NCI-H146 treated with DMSO at 0.1 percent for 48 hours (cell line): ENCODE data around the gene PDE6D.

Experiments used
- DNase-seq: peaks from one replicate; lab custom pipeline; 2025; ENCODE audit not compliant: unreplicated experiment; lab: John Stamatoyannopoulos, UW

The PDE6D gene

DNA sequence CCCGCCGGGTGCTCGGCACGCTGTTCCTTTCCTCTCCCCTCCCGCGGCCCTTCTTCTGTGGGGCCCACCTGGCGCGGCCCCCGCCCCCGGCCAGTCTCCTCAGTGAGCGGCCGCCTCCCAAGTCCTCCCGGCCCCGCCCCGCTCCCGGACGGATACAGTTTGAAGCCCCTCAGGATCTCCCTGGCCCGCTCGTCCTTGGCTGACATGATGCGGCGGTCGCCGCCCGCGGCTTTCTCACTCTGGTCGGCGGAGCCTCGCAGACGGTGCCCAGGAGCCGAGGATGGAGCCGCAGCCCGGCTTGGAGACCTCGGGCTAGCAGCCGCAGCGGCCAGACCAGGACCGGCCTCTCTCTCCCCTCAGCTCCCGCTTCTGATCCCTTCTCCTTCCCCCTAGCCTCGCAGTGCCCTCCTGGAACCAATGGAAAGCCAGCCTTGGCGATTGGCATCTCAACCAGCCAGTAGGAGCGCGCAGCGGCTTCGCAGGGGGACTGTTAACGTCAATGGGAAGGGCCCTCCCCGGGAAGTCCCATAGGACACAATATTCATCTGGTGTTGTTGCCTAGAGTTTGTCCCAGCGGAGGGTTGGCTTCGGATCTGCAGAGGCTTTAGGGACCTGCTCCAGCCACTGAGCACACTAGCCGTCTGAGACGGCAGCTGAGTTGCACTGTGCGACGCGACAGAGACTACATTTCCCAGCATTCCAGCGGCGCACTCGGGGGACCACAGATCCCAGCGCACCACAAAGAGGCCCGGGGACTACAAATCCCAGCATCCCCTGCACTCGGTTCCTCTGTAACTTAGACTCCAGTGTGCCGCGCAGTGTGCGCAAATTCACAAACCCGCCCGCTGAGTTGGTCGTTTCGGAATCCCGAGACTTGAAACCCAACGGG is at the start of gene PDE6D:
PDE6D (minus strand) TSS at position 374 of the 889 bp plus-strand sequence; CDS start at position 206, 168 bp downstream.
- peak; percentile 87 for DNase-seq

DNA sequence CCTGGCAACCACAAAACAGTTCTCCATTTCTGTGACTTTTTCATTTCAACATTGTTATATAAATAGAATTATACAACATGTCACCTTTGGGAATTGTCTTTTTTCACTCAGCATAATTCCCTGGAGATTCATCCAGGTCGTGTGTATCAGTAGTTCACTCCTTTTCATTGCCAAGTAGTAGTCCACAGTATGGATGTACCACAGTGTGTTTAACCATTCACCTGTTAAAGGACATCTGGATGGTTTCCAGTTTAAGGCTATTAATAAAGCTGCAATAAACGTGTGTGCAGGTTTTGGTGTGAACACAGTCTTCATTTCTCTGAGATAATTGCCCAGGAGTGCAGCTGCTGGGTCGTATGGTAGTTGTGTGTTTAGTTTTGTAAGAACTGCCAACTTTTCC is 40.8 kb upstream of the PDE6D start:
- no peak for DNase-seq

DNA sequence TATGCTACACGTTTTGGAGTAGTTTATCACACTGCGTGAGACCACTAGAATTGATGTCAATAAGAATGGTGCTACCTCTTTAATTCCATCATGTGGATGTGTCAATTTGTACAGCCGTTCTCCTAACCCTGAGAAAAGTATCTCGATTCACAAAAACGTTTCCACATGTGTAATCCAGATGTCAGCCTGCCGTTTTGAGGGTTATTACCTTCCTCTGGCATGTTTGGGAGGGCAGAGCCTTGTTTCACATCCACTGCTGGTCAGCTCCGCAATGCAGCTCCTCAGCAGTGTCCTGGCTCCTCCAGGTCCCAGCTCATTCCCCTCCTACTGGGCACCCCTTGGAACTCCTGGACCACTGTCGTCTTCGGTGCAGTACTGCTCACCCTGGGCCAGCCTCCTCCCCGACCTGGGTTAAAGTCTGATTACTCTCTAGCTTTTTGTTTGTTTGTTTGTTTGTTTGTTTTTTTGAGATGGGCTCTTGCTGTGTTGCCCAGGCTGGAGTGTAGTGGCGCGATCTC is 39.8 kb upstream of the PDE6D start:
- no peak for DNase-seq

DNA sequence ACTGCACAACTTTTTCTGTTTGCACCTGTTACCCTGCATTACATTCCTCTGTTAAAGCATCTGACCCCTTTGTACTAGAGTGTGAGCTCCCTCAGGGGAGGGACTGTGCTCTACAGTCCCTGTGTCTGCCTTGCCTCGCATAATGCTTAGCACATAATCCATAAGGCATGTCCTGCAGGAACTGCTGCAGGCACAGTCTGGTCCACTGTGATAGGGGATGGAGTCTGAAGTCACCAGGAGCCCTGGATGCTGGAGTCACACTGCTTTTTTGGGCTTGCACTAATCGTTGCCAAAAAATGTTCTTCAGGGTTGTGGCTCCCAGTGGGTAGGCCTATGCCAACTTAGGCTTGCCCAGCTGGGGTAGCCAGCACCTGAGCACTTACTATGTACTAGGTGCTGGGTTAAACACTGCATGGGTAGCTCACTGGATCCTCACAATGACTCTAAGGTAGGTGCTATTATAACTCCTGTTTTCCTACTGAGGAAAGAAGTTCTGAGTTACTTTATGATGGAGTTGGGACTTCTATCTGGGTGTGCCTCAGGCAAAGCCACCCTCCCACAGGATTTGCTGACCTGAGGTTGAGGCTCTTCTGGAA is 38.5 kb upstream of the PDE6D start:
- no peak for DNase-seq

DNA sequence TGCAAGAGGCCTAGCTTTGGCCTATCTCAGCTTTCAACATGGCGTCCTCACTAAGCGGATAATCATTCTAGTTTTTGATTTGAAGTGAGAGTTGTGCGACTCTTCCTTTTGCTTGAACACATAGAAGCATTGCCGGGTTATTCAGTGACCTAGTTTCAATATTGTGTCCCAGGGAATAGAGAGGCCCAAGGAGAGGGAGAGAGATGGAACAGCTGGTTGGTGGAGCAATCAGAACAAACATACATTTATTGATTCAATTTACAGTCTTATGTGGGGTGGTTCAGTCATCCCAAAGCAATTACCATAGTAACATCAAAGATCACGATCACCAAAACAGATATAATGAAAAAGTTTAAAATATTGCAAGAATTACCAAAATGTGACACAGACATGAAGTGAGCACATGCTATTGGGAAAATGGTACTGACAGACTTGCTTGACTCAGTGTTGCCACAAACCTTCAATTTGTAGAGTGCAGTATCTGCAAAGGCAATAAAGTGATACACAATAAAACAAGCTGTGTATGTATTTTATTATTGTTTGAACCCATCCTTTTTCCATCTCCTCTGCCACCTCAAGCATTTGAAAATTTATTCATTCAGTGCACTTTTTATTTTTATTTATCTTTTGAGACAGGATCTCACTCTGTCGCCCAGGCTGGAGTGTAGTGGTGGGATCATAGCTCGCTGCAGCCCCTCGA is 35.4 kb upstream of the PDE6D start:
- no peak for DNase-seq

DNA sequence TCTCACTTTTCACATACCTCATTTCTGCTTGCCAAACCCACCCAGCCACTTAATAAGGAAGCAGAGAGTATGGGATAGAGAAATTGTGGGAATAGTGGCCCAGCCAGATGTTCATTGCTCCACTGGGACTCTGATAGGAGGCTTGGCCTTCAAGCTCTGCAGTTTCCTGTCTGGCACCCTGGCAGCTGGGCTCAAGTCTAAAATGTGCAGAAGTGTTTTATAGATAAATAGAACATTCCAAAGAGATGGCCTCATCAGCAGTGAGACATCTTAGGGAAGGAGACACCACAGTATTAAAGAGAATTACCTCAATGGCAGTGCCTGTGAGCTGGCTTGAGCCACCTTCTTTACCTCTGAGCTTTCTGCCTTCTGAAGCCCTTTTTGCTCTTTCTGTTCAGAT is 29.8 kb upstream of the PDE6D start:
- no peak for DNase-seq

DNA sequence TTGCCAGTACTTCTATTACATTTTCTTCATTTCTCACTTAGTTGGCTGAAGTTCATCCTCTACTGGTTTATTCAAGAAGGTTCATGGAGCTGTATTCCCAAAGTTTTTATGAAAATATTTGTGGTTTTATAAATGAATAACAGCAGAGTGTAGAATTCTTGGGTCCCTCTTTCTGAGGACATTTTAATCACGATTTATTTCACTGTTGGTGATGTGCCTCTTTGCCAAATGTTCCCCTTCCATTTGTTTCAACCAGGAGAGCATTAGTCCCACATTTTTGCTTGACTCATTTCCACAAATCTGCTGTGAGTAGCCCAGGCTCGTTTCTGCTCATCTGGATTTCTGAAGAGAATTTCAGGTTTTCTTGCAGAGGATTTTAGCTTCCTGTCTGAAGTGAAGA is 25.9 kb upstream of the PDE6D start:
- no peak for DNase-seq

DNA sequence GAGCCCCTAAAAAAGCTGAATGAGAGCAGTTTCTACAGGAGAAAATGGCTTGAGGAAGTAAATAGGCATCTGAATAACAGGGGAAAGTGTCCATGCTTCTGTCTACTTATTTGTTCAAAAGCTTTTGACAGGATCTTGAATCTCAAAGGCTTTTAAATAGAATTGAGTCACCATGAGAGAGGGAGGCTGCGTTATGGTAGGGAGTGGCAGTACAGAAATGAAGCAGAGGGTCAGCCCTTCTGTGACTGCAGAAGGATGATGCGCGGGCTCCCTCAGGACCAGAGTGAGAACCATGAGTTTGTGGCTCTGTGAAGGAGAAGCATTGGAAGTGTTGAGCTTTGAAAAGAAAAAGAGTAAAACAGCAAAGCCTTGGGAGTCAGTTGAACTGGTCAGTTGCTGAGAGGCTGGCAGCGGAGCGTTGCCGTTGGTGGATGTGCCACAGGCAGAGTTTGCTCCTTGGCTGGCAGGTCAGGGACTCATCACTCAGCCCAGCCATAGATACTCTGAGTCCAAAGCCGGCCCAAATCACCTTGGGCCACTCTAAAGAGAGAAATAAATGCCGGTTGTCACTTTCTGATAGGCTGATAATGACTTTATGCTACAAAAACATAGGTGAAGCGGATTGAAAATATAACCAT is 22.5 kb upstream of the PDE6D start:
- DNase-seq = no peak

DNA sequence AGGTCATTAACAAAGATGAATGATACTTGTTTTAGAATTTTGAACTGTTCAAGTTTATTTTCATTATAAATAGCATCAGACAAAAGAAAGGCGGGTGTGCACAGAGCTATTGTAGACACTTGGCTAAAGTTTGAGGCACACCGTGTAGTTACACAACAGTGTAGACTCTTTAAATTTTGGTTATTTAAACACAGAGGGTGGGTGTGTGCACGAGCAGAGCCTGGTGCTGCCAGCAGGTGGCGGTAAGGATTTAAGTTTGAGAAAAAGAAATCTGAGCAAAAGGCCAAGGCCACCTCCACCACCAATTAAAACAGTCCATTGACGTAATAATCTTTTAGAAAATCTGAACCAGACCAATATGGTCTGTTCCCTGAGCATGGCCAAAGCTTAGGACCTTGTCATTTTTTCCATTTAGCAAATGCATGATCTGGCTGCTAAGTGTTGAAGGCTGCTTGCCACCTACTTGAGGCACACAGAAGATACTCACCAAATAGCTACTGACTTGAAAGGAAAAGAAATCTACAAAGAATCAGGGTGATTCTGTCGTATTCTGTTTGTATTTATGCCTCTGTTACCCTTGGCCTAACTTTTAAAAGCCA is 19.5 kb upstream of the PDE6D start:
- DNase-seq = no peak

DNA sequence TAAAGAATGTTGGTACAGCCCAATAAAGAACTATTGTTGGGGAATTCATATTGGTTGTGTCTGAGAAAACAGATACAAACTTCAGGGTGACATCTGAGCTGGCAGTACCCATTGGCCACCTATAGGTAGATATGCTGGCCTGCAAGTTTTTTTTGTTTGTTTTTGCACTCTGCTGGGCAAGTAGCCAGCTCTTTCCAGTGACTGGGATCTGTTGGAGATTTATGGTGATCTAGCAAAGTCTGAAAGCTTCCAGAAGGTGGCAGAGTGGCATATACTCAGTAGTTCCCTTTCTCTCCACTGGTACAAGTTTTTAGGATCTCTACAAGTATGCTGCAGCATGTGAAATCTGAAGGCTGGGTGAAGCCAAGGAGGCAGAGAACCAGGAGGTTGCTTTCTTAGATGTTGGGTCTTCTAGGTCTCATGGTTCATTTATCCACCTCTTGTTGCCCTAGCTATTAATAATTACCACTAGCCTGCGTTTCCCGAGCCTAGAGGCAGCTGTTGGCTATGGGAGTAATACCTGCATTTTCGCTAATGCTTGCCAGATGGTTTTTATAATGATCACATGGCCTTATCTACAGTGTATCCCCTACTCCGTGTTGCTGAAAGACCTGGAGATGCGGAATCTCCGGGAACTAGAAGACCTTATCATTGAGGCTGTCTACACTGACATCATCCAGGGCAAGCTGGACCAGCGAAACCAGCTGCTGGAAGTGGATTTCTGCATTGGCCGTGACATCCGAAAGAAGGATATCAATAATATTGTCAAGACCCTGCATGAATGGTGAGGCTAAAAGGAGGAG is 14.6 kb upstream of the PDE6D start:
- DNase-seq = no peak

DNA sequence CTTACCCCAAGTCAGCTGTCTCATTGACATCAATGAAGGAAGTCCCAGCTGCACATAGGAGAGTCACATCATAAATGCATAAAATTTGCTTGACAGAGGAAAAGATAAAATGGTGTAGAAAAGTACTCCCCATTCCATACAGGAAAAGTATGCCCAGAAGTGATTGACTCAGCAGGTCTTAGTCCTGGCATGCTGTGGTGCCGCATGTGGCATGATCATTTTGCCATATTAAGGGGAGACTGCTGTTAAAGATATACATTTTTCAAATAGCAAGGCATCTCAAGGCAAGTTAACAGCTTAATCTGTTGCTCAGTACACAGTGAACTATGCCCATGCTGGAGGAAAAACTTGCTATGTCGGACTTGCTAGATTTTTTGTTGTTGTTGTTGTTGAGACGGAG is 13.3 kb upstream of the PDE6D start:
- no peak for DNase-seq

DNA sequence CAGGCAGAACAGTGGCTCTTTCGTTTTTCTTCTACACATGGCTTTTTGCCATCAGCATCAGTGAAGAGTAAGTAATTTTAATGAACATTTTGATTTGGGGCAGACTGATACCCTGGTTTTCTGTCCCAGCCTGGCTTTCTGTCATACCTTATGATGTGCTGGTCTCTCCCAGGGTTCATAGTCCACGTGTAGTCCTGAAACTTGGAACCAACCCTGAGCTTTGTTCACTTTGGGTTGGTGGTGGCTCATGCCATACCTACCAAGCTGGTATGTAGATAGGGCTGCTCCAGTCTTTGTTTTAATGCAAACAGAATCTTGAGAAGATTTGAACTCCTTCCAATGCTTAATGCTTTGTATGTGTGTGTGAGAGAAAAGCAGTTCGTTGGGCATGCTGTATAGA is 10.0 kb upstream of the PDE6D start:
- DNase-seq = no peak

DNA sequence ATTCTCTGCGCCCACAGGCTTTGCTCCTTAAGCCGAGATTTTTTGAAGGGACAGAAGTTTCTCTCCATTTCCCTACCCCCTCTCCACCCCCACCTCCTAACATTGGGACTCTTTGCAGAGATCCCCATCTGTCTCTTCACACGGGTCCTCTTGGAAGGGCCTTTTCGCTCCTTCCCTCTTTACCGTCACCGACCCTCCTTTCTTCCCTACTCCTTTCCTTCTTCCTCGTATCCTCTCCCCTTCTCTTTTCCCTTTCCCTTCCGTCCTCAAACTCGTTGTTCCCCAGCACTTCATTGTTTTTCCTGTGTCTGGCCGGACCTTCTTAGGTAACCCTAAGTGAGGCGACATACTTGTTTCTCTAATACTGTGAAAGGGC is 5.8 kb upstream of the PDE6D start:
- no peak for DNase-seq

DNA sequence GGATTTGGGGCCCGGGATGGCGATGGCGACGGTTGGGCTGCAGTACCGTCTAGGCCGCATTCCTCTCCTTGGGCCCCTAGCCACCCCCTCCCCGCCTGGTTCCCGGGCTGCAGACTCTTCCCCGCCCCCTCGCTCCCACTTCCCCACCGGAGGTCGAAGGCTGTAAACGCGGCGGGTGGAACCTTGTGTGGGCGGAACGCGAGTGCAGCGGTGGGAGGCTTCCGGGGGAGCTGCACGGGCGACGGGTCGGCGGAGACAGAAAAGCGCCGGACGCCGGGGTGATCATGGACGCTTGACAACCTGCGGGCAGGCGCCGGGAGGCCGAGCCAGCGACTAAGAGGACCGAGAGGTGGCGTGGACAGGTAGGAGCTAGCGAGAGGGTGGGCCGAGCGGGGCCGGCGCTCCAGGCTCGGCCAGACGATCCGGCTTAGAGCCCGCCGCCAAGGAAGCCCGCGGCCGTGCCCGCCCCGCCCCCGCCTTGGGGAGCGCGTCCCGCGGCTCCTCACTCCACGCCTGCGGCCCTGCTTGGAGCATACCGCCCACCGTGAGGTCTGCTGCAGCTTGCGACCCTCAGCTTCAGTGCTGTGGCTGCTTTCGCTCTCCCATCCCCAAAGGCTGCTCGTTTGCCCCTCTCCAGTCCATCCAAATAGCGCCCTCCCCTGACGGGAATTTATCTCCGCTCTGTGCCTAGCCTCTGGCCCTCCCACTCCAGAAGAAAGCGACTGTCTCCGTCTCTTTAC is 5.3 kb upstream of the PDE6D start, which contains the start of gene COPS7B:
COPS7B (plus strand) TSS at position 269 of the 740 bp plus-strand sequence. CDS start 2,126 bp downstream, outside the sequence.
- peak; percentile 15 for DNase-seq

DNA sequence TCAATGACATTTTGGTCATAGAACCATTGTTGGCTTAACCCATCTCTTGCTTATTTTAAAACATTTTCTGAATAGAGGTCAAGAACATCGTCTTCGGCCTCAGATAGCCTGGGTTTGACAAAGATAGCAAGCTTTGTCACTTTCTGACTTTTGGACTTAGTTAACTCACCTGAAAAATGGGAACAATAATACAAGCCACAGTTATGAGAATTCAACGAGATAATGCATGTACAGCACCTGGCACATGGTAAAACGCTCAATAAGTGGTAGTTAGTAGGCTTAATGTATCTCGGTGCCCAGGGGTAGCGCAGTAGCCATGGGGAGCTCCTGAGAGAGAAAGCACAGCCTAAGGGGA is 4.7 kb upstream of the PDE6D start:
- DNase-seq = no peak

DNA sequence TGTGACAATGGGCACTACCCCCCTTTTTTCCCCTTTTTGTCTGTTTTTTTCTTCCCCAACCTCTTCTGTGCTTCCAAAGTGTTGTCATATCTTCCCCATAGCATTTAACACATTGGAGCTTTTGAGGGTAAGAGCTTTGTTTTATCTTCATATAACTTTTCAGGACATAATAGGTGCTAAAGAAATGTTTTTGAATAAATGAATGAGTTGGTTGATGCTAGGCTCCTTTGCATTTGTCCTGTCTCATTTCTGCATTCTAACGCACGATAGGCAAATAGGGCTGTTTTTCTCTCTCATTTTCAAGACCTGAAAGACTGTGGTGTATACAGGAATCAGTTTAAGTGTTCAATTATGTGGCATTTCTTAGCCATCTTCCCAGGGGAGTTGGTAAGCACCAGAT is 4.3 kb upstream of the PDE6D start:
- no peak for DNase-seq

DNA sequence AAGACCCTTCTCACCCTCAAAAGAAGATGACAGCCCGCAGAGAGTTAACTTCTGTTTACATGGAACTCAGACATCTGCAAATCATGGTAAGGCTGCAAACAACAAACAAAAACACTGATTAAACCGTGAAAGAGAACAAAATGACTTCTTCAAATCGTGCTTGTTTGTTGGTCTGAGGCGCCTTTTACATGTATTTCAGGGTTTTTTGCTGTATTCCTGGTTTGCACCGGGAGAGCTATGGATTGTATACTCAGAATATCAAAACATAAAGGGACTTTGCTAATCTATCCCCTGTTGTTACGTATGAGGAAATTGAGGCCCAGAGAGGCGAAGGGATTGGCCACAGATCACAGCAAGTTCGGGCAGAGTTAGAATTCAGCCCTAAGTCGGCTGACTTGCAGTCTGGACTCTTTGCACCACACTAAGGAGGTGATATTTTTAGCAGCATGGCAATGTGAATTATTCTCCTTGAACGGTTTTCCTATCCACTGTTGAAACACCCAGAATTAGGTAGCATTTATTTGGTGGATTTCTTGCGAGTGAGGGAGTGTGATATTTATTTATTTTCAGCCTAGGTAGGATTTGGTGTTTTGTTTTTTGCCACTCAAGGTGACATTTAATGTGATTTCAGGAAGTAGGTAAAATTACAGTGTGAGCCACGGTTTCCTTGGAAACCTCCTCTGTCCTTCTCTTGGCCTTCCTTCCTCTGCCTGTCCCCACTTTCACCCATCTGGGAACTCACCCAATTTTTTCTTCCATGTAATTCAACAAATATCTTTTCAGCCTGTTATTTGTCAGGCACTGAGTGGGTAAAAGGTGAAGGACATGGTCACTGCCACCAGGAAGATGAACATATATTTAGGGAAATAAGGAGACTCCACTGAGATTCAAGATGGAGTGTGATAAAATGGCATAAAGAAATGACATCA is 980 bp upstream of the PDE6D start:
- DNase-seq = no peak
